Epithelial cell of proximal tubule (primary cell): ENCODE results near the gene NCSTN. TPM values are rescaled to one million over a fixed set of nuclear protein-coding genes. Genes with fewer than 3 reads are reported as not detected.
A peak's percentile ranks its signal among the peaks of the same experiment; 100 is the strongest.

Experiments used
- DNase-seq: peaks from one replicate; pipeline ENCODE4 v3.0.0-alpha.2; 2011; ENCODE audit warnings: low read depth
- H3K4me3 ChIP-seq: 2 replicates; pipeline ENCODE4 v1.5.1; 2011; ENCODE audit warnings: low read depth, mild to moderate bottlenecking, low read length
- total RNA-seq: library from RNA; depleted of rRNA; stranded (reverse); fragments of >200 nt; gene quantifications from 2 replicates; pipeline ENCODE4 v1.2.3, GENCODE V29; 2015
- TF ChIP-seq, protein P1 (sequence below): conservative IDR thresholded peaks from 2 replicates; pipeline ENCODE4 v1.5.1; 2012; ENCODE audit warnings: low read depth, mild to moderate bottlenecking, low read length

The NCSTN gene
- 55.7 and 57.0 TPM in 2 replicates for total RNA-seq

DNA sequence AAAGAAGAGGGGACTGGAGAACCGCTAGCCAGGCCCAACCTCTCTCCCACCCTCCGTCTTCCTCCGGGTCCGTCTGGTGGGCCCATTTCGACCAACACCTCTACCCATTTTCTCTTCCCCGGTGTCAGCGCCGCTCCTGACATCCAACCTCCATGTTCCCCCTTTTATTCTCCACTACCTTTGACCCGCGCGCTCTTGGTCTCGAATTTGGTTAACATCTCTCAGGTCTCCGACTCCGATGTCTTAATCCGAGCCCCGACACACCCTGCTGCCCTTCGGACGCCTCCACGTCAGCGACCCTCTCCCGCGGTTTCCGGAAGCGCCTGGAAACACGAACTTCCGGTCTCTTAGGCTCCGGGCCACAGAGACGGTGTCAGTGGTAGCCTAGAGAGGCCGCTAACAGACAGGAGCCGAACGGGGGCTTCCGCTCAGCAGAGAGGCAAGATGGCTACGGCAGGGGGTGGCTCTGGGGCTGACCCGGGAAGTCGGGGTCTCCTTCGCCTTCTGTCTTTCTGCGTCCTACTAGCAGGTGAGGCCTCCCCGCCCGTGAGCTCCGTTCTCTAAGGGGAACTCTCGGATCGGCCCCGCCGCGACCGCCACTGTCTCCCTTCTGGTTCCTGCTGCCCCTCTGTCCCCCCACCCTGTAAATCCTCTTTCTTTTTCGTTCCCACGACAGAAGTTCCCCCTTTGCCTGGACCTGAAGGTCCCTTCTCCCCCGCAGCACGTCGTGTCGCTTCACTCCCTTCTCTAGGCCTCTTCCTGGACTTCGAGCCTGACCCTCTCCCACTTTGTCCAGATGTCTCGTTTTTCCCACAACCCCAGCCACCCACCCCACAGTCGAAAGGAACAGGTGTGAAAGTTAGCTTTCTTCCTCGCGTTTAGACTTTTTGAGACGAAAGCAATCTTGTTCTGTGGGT is at the start of gene NCSTN, which contains the start of gene COPA:
NCSTN (plus strand) TSS at position 431 of the 917 bp plus-strand sequence; CDS start at position 445, 14 bp downstream.
COPA (minus strand) TSS at position 298 of the 917 bp plus-strand sequence; CDS start at position 218, 80 bp downstream.
- TF ChIP-seq, protein P1, sequence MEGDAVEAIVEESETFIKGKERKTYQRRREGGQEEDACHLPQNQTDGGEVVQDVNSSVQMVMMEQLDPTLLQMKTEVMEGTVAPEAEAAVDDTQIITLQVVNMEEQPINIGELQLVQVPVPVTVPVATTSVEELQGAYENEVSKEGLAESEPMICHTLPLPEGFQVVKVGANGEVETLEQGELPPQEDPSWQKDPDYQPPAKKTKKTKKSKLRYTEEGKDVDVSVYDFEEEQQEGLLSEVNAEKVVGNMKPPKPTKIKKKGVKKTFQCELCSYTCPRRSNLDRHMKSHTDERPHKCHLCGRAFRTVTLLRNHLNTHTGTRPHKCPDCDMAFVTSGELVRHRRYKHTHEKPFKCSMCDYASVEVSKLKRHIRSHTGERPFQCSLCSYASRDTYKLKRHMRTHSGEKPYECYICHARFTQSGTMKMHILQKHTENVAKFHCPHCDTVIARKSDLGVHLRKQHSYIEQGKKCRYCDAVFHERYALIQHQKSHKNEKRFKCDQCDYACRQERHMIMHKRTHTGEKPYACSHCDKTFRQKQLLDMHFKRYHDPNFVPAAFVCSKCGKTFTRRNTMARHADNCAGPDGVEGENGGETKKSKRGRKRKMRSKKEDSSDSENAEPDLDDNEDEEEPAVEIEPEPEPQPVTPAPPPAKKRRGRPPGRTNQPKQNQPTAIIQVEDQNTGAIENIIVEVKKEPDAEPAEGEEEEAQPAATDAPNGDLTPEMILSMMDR = no peak
- DNase-seq = peak; percentile 66
- peak within 1 kb of the TSS; percentile 91 for H3K4me3 ChIP-seq

GRCh38 chr1:160296036-160296435 is 47.1 kb upstream of the NCSTN start:
- TF ChIP-seq, protein P1 = no peak
- DNase-seq = no peak
- H3K4me3 ChIP-seq = no peak overlapping the region

- no peak overlapping the region for H3K4me3 ChIP-seq
- DNase-seq = no peak
- TF ChIP-seq, protein P1 = no peak
Observed at GRCh38 chr1:160300173-160300572, 43.0 kb upstream of the NCSTN start.

DNA sequence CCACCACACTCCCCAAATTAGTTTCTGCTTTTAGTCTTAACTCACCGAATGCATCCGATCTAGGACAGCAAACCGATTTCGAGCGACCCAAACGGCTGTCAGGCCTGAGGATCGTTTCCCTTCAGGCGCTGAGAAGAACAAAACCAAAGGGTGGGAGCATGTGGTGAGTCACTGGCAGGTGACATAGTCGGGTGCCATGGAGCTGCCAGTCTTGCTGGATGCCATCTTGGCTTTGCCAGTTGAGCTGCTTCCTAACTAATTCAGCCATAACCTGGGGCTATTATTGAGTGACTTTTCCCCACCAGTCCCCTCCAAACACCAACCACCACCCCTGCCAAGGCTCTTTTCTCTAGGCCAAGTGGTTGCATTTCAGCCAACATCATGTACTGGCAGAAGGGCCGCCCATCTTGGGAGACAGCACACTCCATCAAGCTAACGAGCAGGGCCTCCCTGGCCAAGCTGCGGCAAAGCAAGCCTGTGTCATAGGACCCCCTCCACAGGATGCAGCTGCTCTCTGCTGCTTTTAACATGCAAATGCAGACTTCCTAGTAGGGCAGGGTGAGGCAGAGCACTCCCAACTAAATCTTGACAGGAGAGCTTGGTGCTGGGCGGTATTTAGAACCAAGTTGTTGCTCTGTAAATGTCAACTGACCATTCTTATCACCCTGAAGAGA is 35.9 kb upstream of the NCSTN start:
- TF ChIP-seq, protein P1 = no peak

DNA sequence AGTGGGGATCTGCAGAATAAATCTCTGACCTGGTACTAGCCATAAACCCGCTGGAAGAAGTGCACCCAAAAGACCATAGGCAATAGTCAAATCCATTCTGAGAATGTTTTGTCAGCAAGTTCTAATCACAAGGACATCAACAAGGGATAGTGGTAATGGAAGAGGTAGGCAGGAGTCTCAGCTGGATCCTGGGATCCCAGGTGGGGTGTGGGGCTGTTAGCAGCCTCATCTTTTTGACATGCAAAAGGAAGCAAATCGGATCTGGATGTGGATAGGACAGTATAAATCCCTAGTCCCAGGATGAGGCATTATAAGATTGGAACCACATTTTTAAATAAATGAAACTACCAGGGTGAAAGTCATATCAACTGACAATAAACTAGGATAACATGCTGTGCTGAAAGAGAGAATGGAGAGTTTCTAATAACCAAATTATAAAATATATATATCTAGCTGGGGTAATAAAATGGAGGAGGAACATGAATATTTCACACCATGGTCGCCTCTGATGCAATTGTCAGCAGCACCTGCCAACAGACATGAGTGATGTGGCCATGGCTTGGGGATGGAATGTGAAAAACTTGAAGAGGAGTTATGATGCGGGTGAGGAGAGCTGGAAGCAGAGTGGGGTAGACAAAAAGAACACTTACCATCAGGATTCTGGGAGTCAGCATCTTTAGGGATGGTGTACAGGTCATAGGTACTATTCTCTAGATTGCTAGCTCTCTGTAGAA is 34.6 kb upstream of the NCSTN start:
- no peak overlapping the region for H3K4me3 ChIP-seq
- no peak for DNase-seq
- TF ChIP-seq, protein P1 = no peak

More for the DNA sequence above, 35.9 kb upstream of the NCSTN start:
- no peak for DNase-seq
- H3K4me3 ChIP-seq = no peak overlapping the region

GRCh38 chr1:160309185-160309557 is 34.0 kb upstream of the NCSTN start:
- TF ChIP-seq, protein P1 = no peak
- H3K4me3 ChIP-seq = no peak overlapping the region
- no peak for DNase-seq
